Stimulated activated effector memory CD8-positive, alpha-beta T cell treated with anti-CD3 and anti-CD28 coated beads, Interleukin-12 subunit alpha, Interleukin-12 subunit beta, amount 100 ng/mL, for 72 hours (primary cell): Measurements from ENCODE around the gene ARID5B.
A peak's percentile ranks its signal among the peaks of the same experiment; 100 is the strongest.

ENCODE experiments used
- ATAC-seq: fragments of 150-1000 bp; cut with Tn5 transposase; 2 replicates; pipeline ENCODE4 v1.10.0; 2021
- DNase-seq, 2 donors: peaks; one replicate each; pipeline ENCODE4 v3.0.0; 2021 to 2022; ENCODE audit warnings: low spot score in 2 of 2
- H3K27ac Mint-ChIP-seq: one replicate; pipeline ENCODE4 v1.8.0; 2022; ENCODE audit warnings: mild to moderate bottlenecking, mixed read lengths
- H3K36me3 Mint-ChIP-seq: one replicate; pipeline ENCODE4 v1.8.0; 2022; ENCODE audit warnings: mild to moderate bottlenecking, mixed read lengths
- H3K4me1 Mint-ChIP-seq: one replicate; pipeline ENCODE4 v1.8.0; 2022; ENCODE audit warnings: mixed read lengths
- H3K4me3 Mint-ChIP-seq: one replicate; pipeline ENCODE4 v1.8.0; 2022; ENCODE audit warnings: mild to moderate bottlenecking, mixed read lengths
- H3K9me3 Mint-ChIP-seq: one replicate; pipeline ENCODE4 v1.8.0; 2022; ENCODE audit warnings: mixed read lengths

The ARID5B gene

DNA sequence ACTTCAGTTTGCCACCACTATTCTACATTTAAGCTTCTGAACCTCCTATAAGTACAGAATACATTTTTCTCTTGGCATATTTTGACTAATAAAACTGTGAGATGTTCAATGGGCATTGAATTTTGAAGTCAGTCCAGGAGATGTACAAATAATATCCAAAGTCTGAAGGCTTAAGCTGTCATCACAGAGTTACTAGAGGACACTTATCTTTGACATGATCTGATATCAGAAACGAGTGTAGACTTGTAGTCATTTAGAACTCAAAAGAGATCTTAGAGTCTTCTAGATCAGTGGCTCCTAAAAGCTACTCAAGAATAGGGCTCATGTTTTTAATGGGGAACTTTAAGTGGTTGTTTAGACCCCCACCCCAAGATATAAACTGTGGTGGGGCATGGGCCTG, 160.5 kb downstream of the ARID5B start:
- Mint-ChIP-seq H3K27ac (peak overlapping the region; percentile 73), H3K9me3 (peaks cover 2% of the 10 kb centered on the region), H3K4me1 (peaks cover 53% of the 10 kb centered on the region), H3K36me3 (peaks cover 100% of the 10 kb centered on the region), H3K4me3 (peak overlapping the region; percentile 36)
- ATAC-seq (peak; percentile 71), DNase-seq (no peak)

DNA sequence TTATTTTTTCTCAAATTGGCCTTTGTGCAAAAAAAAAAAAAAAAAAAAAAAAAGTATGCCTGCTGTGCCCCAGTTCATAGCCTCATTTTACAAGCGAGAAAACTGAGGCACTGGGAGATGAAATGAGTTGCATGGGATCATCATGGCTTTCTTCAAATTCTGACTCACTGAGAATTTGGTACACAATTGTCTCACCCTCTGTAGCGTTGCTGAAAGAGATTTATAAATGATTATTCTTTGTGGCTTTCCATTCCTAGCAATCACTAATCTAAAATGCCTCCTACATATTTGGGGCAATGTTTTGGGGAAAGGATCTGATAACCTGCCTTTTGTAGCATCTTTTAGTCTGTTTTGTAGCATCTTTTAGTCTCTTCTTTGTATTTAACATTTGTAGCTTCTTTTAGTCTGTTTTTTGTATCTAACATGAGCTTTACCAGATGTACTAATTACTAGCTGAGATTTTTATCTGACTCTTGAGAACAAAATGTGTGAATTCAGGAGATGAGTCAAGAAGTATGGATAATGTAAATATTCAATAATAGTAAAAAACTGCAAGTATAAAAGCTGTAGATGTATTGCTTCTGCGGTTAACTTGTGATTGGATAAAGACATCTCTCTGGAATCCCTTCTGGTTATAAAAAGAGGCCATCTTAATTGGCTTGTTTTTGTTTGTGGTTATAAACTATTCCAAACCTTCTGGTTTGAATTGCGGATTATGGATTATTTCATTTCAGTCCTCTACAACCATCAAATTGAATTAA, 161.4 kb downstream of the ARID5B start:
- peaks cover 100% of the 10 kb centered on the region for H3K36me3 Mint-ChIP-seq
- ATAC-seq, result peak; percentile 87

DNA sequence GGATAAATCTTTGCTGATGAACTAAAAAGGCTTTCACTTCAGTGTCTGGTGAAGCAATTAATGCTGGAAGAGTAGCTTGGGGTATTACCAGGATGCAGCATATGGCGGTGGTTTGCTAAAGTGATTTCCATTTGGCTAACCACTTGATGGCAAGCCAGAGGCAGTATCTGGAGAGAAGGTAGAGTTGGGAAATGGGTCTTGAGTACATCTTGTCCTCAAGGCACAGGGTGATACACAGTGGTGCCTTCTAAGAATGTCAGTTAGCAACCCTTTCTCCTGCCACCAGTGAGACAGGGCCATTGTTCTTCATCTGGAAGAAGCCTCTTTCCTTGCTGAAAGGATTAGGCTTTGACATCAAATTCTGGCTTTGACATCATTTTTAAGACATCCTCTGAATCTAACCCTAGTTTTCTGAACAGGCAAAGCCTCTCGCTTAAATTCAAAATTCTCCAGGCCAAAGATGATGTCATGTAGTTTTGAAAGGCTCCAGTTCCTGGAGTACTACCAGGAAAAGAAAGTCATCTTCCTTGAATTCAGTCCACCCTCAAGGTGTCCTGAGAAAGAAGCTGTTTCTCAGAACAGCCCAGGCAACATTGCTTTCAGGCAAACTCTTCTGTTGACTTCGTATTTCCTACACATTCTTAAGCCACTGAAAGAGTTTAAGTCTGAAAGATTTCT, 162.4 kb downstream of the ARID5B start:
- H3K36me3 Mint-ChIP-seq, result peaks cover 100% of the 10 kb centered on the region
- peak; percentile 59 for ATAC-seq
- DNase-seq, result no peak
- H3K9me3 Mint-ChIP-seq, result peaks cover 2% of the 10 kb centered on the region
- H3K4me3 Mint-ChIP-seq, result peak overlapping the region; percentile 36
- H3K4me1 Mint-ChIP-seq, result peaks cover 39% of the 10 kb centered on the region
- H3K27ac Mint-ChIP-seq, result peak overlapping the region; percentile 73

More for the DNA sequence above, 161.4 kb downstream of the ARID5B start:
- Mint-ChIP-seq H3K4me1 (peaks cover 44% of the 10 kb centered on the region), H3K4me3 (peak overlapping the region; percentile 36), H3K27ac (peak overlapping the region; percentile 73), H3K9me3 (peaks cover 2% of the 10 kb centered on the region)
- no peak for DNase-seq

DNA sequence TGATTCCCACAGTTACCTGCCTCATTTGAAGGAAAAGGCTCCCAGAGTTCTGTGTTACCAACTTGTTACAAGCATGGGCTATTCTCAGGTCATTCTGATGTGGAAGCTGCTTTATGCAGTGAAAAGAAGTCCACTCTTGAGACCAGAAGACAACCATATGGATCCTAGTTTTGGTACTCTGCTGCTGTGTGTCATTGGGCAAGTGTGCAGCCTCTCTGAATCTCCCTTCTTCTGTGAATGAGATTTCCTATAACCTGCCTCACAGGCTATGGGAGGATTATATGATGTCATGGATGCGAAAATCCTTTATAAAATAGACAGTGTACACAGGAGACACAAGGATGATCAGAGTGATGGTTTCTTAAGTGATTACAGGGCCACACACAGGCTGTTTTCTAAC, 166.1 kb downstream of the ARID5B start:
- peaks cover 35% of the 10 kb centered on the region for H3K4me1 Mint-ChIP-seq
- ATAC-seq (no peak), DNase-seq (no peak)
- H3K27ac Mint-ChIP-seq, result no peak overlapping the region
- H3K4me3 Mint-ChIP-seq, result no peak overlapping the region
- H3K9me3 Mint-ChIP-seq, result no peaks in the 10 kb centered on the region
- peaks cover 100% of the 10 kb centered on the region for H3K36me3 Mint-ChIP-seq

DNA sequence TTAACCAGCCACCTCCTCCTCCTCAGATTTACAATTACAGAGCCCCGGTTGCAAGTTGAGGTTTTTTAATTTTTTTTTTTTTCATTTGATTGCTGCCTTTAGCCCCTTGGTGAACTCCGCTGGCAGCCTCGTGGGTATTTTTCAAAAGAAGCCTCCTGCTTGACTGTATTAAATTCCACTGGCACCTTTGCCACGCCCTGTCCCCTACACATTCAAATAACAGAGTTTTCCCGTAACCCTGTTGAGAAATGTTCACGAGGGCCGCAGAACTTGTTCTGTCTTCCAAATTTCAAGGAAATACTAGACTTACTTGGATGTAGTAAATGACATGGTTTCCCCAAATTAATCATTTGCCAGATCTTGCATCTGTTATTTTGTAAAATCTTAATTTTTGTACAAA, 167.0 kb downstream of the ARID5B start:
- Mint-ChIP-seq H3K4me3 (no peak overlapping the region), H3K36me3 (peaks cover 100% of the 10 kb centered on the region), H3K9me3 (no peaks in the 10 kb centered on the region), H3K27ac (no peak overlapping the region), H3K4me1 (peaks cover 35% of the 10 kb centered on the region)
- ATAC-seq (no peak), DNase-seq (no peak)

DNA sequence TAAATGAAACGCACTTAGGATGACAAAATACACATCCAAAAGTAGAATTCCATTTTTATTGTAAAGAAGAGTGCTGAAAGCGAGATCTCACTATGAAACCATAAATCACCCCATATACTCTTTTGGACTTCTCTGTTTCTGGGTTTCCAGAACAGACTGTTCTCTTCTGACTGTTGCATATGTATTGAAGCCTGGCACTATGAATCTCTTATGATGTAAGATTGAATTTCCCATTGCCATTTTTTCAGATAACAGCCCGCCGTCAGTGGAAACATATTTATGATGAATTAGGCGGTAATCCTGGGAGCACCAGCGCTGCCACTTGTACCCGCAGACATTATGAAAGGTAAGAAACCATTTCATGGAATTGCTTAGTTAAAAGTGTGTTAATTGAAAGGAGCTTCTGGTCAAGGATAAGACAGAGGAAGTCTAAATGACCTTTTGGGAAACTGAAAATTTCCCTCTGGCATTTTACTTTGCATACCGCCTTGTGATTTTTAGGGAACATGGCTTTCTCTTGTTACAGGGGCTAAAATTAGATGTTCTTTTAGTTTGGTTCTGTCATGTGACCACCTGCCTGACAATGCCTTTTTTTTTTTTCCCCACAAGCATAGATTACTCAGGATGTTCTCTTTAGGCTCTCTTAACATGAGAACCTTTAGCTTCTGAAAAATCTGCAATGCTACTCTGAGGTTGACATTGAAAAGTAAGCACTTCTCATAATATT, 168.1 kb downstream of the ARID5B start:
- DNase-seq (no peak), ATAC-seq (no peak)
- Mint-ChIP-seq H3K4me3 (no peak overlapping the region), H3K27ac (peak overlapping the region; percentile 17), H3K36me3 (peaks cover 100% of the 10 kb centered on the region), H3K9me3 (no peaks in the 10 kb centered on the region), H3K4me1 (peaks cover 24% of the 10 kb centered on the region)

DNA sequence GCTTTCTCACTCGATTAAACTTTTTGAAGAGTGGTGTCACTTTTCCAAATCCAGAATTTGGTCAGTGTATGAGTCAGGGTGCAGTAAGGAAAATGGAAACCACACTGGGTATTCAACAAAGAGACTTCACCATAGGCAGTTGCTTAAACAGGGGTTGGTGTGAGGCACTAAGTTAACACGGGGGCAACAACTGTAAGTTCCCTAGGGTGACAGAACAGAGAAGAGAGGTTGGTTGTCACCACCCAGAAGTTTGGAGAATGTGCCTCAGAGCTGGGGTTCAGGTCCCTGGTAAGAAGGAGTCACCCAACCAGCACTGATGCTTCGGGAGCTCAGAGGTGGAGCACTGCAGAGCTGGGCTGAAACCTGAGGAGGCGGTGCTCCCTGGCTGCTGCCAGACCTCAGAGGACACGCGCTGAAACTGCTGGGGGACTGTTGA, 170.4 kb downstream of the ARID5B start:
- peaks cover 100% of the 10 kb centered on the region for H3K36me3 Mint-ChIP-seq
- ATAC-seq (peak; percentile 71), DNase-seq (no peak)
- no peaks in the 10 kb centered on the region for H3K9me3 Mint-ChIP-seq
- peaks cover 36% of the 10 kb centered on the region for H3K4me1 Mint-ChIP-seq
- peak overlapping the region; percentile 30 for H3K4me3 Mint-ChIP-seq
- peak overlapping the region; percentile 81 for H3K27ac Mint-ChIP-seq

DNA sequence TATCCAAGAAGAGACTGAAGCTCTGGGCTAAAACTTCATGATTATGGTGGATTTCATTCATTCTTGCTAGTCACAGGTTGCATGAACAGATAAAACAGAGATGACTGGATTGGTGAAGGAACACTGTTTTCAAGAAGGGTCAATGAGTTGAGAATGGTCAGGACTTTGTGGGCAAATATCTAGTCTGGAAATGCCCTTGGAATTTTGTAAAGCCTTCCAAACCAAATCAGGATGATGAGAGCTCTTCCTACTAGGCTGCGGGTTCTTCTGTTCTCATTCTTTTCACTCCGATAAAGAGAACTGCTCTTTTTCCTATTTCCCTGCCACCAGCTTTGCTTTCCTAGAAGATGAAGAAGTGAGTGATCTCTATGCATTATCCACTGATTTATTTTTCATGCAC, 171.4 kb downstream of the ARID5B start:
- H3K9me3 Mint-ChIP-seq, result no peaks in the 10 kb centered on the region
- peak overlapping the region; percentile 20 for H3K4me3 Mint-ChIP-seq
- H3K36me3 Mint-ChIP-seq, result peaks cover 100% of the 10 kb centered on the region
- H3K27ac Mint-ChIP-seq, result no peak overlapping the region
- peaks cover 40% of the 10 kb centered on the region for H3K4me1 Mint-ChIP-seq
- ATAC-seq (no peak), DNase-seq (no peak)

DNA sequence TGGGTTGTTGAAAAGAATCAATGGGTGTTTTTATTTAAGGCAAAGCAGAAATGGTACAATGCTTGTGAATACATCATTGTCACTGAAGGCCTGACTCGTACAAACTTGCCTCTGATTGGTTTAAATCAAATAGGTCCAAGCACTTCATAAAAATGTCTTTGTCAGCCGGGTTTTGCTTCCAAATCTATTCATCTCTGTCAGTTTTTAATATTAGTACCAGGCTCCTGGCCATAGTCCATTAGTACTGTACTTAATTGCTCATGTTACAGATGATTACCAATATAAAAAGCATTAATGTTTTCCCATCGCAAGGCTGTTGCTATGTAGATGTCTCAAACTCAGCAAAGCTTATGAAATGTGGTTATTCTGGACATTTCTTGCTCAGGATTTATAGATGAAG, 171.9 kb downstream of the ARID5B start:
- Mint-ChIP-seq H3K4me3 (peak overlapping the region; percentile 20), H3K36me3 (peaks cover 100% of the 10 kb centered on the region), H3K9me3 (no peaks in the 10 kb centered on the region), H3K27ac (no peak overlapping the region), H3K4me1 (peaks cover 40% of the 10 kb centered on the region)
- ATAC-seq, result no peak
- no peak for DNase-seq

DNA sequence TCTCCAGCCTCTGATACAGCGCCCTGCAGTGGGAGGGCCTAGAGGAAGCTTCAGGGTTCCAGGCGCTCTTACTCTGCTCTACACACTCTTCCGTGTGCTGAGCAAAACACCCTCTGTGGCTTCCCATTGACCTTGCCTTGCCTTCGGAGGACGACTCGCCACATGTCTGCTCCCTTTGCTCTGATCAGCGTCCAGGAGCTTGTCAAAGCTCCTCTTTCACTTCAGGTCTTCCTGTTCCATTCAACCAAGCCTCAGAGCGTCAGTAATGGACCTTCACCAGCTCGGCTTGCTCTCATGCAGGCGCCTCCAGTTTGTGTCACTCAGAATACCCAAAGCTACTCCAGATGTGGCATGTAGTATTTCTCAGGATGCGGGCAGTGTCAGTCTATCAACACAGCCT, 173.9 kb downstream of the ARID5B start:
- peaks cover 45% of the 10 kb centered on the region for H3K4me1 Mint-ChIP-seq

DNA sequence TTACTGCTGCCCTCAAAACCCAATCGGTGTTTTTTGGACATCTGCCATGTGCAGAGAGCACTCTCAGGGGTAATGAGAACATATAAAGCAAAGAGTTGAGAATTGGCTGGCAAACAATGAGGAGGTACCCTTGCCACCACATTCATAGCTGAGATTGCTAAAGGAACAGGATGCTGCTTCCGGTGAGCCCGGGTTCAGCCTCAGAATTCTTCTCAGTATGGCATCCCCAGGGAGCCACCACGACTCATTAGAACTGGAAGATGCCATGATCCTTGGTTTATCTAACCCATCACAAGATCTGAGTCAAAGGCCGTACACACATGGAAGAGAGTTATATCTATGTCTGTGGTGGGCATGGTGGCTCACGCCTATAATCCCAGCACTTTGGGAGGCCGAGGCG, 174.4 kb downstream of the ARID5B start:
- ATAC-seq (no peak), DNase-seq (no peak)
- H3K4me3 Mint-ChIP-seq, result no peak overlapping the region
- H3K4me1 Mint-ChIP-seq, result peaks cover 47% of the 10 kb centered on the region
- peak overlapping the region; percentile 27 for H3K27ac Mint-ChIP-seq
- H3K36me3 Mint-ChIP-seq, result peaks cover 100% of the 10 kb centered on the region
- H3K9me3 Mint-ChIP-seq, result no peaks in the 10 kb centered on the region

More for the DNA sequence above, 173.9 kb downstream of the ARID5B start:
- peak overlapping the region; percentile 27 for H3K27ac Mint-ChIP-seq
- H3K36me3 Mint-ChIP-seq, result peaks cover 100% of the 10 kb centered on the region
- no peak overlapping the region for H3K4me3 Mint-ChIP-seq
- no peaks in the 10 kb centered on the region for H3K9me3 Mint-ChIP-seq
- no peak for ATAC-seq
- no peak for DNase-seq

DNA sequence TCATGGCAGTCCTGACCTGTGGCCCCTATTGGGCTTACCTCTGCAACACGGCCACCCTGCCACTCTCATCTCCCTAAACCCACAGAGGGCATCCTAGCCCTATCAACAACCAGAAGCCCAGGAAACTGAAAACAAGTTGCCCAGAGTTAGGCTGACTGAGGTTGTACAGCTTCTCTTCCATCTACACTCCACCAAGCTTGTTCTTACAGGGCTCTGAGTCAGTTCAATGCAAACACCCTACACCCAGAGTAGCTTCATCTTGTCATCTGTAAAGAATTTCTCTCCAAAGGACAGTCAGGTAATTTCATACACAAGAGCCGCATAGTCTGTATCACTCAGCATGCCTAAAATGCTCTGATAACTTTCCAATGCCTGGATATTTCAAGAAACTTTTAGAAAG, 175.4 kb downstream of the ARID5B start:
- peak; percentile 38 for ATAC-seq
- Mint-ChIP-seq H3K27ac (peak overlapping the region; percentile 40), H3K4me3 (no peak overlapping the region), H3K4me1 (peaks cover 45% of the 10 kb centered on the region), H3K36me3 (peaks cover 100% of the 10 kb centered on the region), H3K9me3 (no peaks in the 10 kb centered on the region)
- no peak for DNase-seq

DNA sequence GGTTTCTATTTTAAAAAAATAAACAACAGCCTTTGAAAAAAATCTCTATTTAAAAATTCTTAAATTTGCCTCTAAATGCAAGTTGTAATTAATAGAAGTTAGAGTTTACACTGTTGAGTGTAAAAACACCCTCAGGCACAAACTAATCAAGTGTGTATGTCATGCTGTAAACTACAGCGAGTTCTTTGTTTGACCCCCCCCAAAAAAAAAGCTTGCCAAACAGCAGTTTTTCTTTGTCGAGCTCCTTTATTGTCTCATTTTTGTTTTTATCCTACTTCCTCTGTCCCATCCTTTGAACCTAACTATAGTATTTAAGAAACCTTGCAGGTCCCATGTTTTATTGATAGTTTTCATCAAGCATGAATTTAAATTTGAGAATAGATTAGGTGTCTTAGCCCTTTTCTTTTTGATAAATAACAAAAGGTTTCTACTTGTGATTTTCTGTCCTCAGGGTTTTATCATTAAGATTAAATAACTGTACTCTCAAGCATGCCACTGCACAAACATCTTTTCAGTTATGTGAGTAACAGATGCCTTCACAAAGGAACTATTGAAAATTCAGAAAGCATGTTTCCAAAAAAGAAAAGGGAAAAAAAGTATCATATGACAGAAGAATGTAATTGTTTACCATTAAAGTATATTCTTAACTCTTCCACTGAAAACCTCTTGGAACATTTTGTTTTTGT, 176.0 kb downstream of the ARID5B start:
- no peak for ATAC-seq
- Mint-ChIP-seq H3K9me3 (no peaks in the 10 kb centered on the region), H3K27ac (peak overlapping the region; percentile 40), H3K36me3 (peaks cover 100% of the 10 kb centered on the region), H3K4me3 (no peak overlapping the region), H3K4me1 (peaks cover 43% of the 10 kb centered on the region)
- DNase-seq, result no peak

DNA sequence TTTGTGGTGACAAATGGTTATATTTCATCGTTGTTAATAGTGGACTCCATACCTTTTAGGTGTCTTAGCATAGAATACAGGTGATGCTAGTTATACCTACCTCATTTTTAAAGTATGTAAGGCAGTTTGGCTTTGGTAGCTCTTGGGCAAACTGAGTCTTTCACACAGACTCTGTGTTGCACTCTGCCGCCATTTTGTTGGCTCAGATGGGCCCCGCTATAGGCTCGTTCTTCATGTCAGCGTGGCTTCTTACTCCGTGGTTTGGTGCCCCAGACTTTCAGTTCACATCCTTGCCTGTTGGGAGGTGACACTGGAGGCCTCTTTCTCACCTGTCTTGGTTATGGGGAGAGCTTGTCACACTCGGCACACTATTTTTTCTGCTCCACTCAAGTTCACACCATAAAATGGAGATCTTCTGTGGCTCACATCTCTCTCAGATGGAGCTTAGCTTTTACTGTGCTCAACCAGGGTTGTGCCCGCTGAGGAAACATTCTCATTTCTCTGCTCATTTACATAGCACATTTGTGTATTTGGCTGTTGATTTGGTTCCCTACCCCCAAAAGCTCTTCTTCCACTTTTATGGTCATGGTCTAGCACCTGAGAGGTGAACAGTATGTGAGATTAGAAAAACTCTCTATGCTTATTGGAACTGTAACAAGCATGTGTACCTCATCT, 178.5 kb downstream of the ARID5B start:
- peaks cover 100% of the 10 kb centered on the region for H3K36me3 Mint-ChIP-seq
- ATAC-seq (peak; percentile 20), DNase-seq (no peak)
- H3K9me3 Mint-ChIP-seq, result no peaks in the 10 kb centered on the region
- peaks cover 50% of the 10 kb centered on the region for H3K4me1 Mint-ChIP-seq
- H3K4me3 Mint-ChIP-seq, result no peak overlapping the region
- no peak overlapping the region for H3K27ac Mint-ChIP-seq
